HepG2 (cell line): ENCODE data around the gene ZNF117. TPM values are rescaled to one million over a fixed set of nuclear protein-coding genes. Genes with fewer than 3 reads are reported as not detected.

Experiments used
- polyA plus RNA-seq, 8 experiments: library from polyadenylated mRNA; depleted of rRNA in 3 of 8; stranded (reverse) in 7 of 8; unstranded in 1 of 8; fragments of >200 nt; fragmentation: Illumina TruSeq in 4 of 8; extraction: Trizol in 4 of 8; gene quantifications; 2 replicates each; pipeline versions ENCODE4 v1.2.1 to v1.2.3, GENCODE V29; 2011 to 2016; ENCODE audit warnings: low read depth in 4 of 8, missing spikeins in 1 of 8, mixed read lengths in 1 of 8; ENCODE audit not compliant: insufficient read depth in 1 of 8
- small RNA-seq, 3 experiments: library from RNA; depleted of rRNA; stranded (forward); fragments of <200 nt; gene quantifications; one replicate each; pipeline ENCODE3, GENCODE V24; 2012; ENCODE audit warnings: low read depth in 2 of 3, low replicate concordance in 1 of 3; ENCODE audit not compliant: insufficient read length in 3 of 3, insufficient read depth in 2 of 3
- total RNA-seq, 5 experiments: library from RNA; depleted of rRNA; stranded (reverse); fragments of >200 nt; fragmentation: Illumina TruSeq; extraction: Trizol; gene quantifications; 2 replicates each; pipeline ENCODE4 v1.2.3, GENCODE V29; 2016; ENCODE audit warnings: low read depth in 1 of 5

The ZNF117 gene
- total and polyA plus RNA-seq, 2 of the 13 experiments (the other 11 are each of a cell fraction or from before 2014, with no cell fraction given), result 6.6 to 20.0 TPM

Small RNA genes lying within 50 kb of the gene (small RNA-seq; reads per million reads assigned to genes)
- 0 reads per million in 3 experiments for gene RNU6-1229P

Other genes starting within 250 kb of the ZNF117 start
- 5.8 and 7.6 TPM in 2 replicates for gene ZNF138, start 196.6 kb downstream of the ZNF117 start, total RNA-seq (2016; rRNA removed; fragmentation: Illumina TruSeq; extraction: Trizol)
- gene ZNF138, start 196.6 kb downstream of the ZNF117 start, polyA plus RNA-seq (2011; rRNA removed), result 2.3 and 2.7 TPM in 2 replicates
- gene ZNF273, start 87.8 kb downstream of the ZNF117 start, total RNA-seq (2016; rRNA removed; fragmentation: Illumina TruSeq; extraction: Trizol), result 5.8 and 6.8 TPM in 2 replicates
- 0.90 and 1.7 TPM in 2 replicates for gene ZNF273, start 87.8 kb downstream of the ZNF117 start, polyA plus RNA-seq (2011; rRNA removed)
- gene ERV3-1, start 15.7 kb upstream of the ZNF117 start, total RNA-seq (2016; rRNA removed; fragmentation: Illumina TruSeq; extraction: Trizol), result 12.0 and 20.4 TPM in 2 replicates
- 86.3 and 91.5 TPM in 2 replicates for gene ERV3-1, start 15.7 kb upstream of the ZNF117 start, polyA plus RNA-seq (2011; rRNA removed)